Fibroblast of skin of abdomen (primary cell): Measurements from ENCODE around the gene AGBL4.
A peak's percentile ranks its signal among the peaks of the same experiment; 100 is the strongest.
"Not testable (repeated sequence)": the region's sequence is repeated elsewhere in the genome, so short reads cannot be mapped to it uniquely, and the experiment has no call there.

Experiments
- DNase-seq: peaks from one replicate; pipeline ENCODE4 v3.0.0-alpha.2; 2013

Gene AGBL4

DNA sequence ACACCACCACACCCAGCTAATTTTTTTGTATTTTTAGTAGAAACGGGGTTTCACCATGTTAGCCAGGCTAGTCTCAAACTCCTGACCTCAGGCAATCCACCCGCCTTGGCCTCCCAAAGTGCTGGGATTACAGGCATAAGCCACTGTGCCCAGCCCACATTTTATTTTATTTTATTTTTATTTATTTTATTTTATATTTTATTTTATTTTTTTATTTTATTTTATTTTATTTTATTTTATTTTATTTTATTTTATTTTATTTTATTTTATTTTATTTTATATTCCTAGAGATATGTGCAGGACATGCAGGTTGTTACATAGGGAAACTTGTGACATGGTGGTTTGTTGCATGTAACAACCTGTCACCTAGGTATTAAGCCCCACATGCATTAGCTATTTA, 721.4 kb downstream of the AGBL4 start:
- DNase-seq, result not testable (repeated sequence)

DNA sequence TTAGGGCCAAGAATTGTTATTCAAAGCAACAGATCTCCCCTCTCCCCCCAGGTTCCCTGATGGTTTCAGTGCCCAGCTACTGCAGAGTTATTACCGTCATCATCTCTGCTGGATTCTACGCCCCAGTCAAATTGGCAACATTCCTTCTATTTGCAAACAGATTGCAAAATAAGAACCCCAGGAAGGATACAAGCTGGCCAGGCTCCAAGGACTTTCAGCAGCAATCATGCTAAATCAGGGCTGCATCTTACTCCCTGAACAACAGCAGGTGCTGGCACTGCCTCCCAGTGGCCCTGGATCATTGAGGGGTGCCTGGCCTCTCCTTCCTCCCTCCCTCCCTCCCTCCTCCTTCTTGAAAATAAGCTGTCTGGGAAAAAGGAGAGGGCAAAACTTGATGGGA, 725.5 kb downstream of the AGBL4 start:
- peak; percentile 4 for DNase-seq

DNA sequence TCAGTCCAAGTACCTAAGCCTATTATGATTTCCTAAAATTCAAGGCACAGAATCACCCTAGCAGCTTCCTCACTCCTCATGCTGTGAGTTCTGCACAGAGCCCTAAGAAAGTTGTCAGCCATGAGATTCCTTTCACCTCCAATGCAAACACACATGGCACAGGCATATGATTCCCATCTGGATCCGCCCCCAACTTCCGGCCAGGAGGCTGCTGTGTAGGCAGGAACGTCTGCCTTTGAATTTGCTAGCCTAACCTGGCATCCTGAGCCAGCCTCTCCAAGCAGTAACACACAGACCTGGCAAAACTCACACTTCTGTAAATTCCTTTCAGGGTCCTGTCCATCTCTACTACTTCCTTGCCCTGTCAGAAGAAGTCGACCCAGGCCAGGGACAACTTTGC, 726.0 kb downstream of the AGBL4 start:
- no peak for DNase-seq

DNA sequence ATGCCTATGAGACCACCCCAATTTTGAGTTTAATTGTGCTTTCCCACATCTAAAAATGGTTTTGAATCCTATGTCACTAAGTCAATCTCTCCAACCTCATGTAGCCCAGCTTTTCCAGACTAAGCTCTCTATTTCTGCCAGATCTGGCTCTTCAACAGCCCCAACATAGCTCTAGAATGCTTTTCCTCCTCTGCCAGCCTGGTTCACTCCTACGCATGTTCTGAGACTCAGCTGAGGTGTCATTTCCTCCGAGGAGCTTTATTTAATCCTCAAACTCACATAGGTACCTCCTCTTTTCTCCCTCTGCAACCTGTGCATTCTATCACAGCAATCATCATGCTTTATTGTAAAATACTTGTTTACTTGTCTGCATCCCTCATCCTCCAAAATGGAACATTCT, 729.2 kb downstream of the AGBL4 start:
- no peak for DNase-seq

DNA sequence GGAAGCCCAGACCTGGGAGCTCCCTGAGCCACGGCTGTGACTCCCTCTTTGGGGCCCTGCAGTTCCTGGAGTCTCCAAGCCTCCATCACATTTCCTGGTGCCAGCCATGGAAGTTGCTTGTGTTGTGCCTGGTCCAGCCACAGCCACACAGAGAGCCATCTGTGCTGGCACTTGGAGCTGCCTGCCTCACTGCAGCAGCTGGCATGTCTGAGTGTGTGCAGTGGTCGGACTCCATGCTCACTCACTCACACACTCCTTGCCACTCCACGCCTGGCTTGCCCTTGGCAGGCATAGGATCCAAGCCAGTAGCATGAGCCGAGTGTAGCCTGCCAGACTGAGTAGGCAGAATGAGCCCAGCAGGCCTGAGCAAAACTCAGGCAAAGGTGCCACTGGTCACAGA, 730.7 kb downstream of the AGBL4 start:
- DNase-seq, result no peak

DNA sequence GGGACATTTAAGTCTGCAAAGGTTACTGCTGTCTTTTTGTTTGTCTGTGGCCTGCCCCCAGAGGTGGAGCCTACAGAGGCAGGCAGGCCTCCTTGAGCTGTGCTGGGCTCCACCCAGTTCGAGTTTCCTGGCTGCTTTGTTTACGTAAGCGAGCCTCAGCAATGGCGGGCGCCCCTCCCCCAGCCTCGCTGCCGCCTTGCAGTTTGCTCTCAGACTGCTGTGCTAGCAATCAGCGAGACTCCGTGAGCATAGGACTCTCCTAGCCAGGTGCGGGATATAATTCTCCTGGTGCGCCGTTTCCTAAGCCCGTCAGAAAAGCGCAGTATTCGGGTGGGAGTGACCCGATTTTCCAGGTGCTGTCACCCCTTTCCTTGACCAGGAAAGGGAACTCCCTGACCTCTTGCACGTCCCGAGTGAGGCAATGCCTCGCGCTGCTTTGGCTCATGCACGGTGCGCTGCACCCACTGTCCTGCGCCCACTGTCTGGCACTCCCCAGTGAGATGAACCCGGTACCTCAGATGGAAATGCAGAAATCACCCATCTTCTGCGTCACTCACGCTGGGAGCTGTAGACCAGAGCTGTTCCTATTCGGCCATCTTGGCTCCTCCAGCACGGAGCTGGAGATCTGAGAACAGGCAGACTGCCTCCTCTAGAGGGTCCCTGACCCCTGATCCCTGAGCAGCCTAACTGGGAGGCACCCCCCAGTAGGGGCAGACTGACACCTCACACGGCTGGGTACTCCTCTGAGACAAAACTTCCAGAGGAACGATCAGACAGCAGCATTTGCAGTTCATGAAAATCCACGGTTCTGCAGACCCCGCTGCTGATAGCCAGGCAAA, 766.3 kb downstream of the AGBL4 start:
- not testable (repeated sequence) for DNase-seq

DNA sequence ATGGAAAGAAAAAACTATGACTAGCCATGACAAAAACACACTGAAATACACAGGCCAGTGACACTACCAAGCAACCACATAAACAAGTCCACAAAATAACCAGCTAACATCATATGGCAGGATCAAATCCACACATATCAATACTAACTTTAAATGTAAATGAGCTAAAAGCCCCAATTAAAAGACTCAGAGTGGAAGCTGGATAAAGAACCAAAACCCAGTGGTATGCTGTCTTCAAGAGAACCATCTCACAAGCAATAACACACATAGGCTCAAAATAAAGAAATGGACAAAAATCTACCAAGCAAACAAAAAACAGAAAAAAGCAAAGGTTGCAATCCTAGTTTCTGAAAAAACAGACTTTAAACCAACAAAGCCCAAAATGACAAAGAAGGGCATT, 770.8 kb downstream of the AGBL4 start:
- no peak for DNase-seq

DNA sequence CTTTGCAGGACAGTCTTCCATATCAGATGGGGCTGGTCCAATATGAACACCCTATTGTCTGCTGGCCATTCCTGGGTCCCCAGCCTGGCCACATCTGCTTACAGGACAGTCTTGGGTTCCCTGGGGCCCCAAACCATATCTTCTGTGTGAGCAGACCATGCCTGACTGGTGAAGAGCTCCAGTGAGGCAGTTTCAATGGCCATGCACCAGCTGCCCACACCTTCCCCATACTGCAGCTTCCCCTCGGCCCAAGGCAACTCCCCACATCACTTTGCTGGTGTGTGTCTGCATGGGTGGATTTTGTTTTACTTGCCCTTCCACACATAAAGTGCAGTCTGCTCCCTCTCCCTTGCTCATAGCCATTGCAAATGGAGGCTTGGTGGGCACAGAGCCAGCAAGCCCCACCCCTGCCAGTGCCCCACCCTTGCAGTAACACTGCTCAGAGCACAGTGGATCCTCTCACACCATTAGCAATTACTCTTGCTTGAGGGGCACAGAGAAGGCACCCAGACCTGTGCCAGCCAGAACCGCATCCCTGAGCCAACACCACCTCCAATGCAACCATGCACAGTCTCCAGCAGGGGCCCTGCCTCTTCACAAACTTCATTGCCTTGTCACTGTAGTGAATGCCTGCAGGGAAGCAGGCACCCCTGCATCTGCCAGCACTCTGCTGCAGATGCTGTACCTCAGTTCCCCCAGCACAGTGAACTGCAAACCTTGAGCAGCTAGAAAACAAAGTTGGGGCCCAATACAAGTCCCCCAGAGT, 772.6 kb downstream of the AGBL4 start:
- DNase-seq, result no peak

DNA sequence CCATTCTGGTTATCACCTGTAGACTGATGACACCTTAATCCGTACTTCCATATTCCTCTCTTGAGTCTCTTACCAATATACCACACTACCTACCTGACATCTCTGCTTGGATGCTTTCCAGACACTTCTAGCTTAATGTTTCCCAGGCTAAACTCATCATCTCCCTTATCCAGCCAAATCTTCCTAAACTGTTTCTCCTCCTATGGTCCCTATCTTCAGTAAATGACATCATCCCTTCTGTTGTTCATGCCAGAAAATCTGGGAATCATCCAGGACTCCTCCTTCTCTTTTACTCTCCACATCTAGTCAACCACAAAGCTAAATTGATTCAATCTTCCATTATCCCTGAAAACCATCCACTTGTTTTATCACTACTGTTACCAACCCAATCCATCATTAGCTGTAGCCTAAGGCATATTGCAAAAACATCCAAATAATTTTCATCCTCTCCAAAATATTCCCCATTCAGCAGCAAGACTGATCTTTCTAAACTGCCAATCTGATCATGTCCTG, 783.0 kb downstream of the AGBL4 start:
- no peak for DNase-seq

DNA sequence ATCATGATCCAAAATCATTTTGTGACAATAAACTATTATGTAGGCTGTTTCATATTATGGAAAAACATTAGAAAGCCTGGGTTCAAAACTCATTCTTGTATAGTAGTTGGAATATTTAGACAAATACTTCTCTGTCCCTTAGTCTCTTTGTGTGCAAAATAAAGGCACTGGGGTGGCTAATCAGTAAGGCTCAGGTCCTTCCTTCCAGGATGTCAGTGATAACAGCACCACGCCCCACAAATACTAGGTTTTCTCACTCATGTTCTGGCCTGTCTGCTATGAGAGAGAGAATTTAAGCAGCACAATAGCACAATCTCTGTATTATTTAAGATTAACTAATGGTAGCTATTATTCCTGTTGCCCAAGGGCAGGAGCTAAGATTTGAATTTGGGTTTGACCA, 788.8 kb downstream of the AGBL4 start:
- DNase-seq, result no peak

DNA sequence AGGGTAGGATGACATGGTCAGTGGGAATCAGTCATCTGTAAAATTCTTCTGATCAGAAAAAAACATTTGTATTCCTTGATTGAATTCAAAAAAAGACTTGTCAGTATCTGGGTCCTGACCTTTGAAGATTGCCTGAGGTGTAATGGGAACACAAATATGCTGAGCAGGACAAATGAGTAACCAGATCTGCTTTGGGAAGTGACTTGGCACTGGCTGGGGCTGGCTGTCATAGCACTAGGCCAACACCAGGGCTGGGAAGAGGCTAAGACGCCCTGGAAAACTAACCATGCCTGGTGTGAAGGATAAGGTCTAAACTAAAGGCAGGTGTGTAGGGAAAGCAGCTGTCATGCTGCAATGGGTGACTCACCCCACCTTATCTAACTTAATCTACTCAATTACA, 794.2 kb downstream of the AGBL4 start:
- DNase-seq, result no peak

DNA sequence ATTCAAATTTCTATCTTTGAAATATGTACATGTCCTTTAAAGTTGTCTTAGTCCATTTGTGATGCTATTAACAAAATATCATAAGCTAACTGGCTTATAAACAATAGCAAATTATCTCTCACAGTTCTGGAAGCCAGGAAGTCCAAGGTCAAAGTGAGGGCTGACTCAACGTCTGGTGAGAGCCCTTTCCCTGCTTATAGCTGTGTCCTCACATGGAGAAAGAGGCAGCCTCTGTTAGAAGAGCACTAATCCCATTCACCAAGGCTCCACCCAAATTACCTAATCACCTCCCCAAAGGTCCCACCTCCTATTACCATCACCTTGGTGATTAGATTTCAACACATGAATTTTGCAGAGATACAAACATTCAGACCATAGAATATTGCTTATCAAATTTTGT, 797.0 kb downstream of the AGBL4 start:
- DNase-seq, result no peak

DNA sequence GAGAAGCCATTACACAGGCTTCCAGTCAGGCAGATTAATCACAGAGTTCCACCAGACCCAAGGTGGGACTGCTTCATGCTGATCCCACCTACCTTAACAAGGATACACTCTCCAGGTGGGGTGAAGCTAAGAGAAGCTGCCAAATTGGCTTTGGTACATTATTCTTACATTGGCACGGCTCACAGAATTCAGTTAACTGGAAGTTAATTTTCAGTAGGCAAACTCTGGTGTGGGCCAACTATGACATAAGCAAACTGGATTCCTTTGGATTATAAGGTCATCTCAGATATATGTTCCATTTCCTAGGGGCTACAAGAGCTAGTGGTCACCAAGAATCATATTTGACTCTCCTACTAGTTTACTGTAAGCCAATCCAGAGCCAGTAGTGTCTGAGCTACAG, 798.3 kb downstream of the AGBL4 start:
- no peak for DNase-seq

DNA sequence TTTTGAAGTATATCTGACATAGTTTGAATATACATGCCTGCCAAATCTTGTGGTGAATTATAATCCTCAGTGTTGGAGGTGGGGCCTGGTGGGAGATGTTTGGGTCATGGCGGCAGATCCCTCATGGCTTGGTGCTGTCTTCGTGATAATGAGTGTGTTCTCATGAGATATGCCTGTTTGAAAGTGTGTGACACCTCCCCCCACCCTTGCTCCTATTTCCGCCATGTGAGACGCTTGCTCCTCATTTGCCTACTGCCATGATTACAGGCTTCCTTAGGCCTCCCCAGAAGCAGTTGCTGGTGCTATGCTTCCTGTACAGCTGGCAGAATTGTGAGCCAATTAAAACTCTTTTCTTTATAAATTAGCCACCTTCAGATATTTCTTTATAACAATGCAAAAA, 810.5 kb downstream of the AGBL4 start:
- DNase-seq, result no peak

DNA sequence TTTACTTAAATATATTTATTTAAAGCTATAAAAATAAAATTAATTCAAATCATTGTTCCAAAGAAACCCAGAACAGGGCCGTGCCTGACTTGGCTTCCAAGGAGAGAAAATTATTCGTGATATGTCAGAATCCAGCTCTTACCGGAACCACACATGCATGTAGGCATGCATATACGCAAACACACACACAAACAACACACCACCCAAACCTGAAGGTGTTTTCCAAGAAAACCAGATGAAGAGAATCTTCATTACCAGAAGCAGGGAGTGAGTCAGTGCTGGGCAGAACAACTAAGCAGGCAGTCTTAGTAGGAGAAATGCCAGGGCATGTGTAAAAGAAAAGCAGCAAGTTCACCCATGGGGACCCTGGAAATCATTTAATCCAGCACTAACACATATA, 815.0 kb downstream of the AGBL4 start:
- no peak for DNase-seq

DNA sequence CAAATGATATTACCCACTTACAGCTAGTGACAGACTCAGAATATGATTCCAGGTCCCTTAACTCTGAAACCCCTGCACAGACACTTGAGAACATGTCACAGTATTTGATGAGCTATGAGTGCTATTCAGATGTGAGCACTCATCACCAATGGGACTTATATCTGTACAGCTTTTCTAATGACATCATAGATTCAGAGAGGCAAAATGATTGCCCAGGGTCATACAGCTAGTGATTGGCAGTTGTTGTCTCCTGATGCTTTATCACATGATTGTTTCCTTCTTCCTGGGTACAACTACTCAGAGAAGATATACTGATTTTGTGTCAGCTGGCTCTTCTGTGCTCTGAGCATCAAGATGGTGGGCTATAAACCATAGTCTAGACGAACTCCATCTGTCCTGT, 819.0 kb downstream of the AGBL4 start:
- DNase-seq, result no peak

DNA sequence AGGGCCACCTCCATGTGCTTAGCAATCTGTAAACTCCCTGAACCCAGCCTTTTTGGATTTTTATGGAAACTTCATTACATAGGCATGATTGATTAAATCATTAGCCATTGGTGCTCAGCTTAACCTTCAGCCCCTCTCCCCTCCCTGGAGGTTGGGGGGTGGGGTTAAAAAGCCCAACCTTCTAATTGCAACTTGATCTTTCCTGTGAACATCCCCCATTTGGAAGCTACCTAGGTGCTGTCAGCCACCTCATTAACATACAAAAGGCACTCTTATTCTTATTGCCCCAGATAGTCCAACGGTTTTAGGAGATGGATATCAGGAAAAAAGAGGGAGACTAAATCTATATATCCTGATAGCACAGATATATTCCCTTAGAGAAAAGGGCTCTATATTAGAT, 823.0 kb downstream of the AGBL4 start:
- DNase-seq, result no peak

DNA sequence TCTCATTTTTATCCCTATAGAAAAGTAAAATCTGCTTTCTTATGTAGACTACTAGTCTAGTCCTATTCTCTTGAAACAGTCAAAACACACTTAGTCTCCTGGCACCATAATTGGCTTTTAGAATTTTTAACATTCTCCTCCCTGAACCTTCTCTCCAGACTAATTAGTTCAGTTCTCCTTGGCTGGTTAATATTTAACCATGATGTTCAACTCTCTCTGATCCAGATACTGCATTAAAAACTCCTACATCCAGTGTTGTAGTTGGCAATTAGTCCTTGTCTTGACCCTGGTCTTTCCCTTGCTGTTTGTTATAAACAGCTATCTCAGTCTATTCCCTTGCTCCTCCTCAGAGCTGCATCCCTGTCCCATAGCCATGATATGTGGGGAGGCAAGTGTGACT, 824.2 kb downstream of the AGBL4 start:
- no peak for DNase-seq

DNA sequence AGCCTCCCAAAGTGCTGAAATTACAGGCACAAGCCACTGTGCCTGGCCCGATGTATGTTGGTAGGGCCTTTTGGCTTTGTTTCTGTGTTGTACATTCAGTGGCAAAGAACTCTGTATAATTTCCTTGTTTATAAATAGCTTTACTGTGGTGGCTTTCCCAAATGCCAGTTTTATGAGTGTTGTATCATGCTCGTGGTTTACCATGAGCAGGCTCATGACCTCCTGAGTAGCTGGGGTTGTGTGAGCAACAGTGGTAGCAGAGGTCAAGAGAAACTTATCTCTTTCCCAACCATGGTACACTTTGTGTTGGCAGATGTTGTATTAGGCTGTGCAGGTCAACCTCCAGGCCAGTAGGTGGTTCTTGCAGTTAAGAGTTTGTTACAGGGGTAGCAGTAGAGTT, 826.7 kb downstream of the AGBL4 start:
- DNase-seq, result peak; percentile 14

DNA sequence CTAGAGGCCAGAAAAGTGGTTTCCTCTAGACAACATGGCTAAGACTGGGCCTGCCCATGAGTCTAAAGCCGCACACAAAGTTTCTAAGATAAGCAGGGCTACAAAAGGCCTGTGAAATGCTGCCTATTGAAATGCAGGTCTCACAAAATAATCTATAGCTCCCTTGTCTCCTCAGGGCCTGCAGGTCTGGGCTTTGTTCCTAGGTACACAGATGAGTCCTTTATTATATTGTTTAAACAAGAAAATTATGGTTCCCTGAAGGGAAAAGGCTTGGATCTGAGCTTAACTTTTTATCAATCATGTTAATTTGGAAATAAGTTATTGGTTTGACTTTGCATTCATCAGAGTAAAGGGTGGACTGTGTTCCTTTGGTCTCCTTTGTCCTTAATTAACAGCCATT, 833.6 kb downstream of the AGBL4 start:
- no peak for DNase-seq

DNA sequence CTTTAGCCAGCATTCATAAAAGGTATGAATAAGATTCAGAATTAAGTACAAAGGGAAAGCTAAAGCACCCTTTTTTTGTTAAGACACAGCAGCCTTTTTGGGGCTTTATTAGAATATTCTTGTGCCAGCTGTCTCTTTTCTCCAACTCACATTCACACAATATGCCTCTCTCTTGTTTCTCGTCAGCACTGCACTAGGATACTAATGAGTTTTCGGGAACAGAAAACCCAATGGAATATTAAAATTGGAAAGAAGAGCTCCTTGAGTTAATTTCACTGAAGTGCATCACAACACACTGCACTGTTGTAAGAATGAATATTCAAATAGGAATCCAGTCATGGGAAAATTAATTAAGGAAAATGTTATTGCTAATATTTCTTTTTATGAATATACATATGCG, 836.7 kb downstream of the AGBL4 start:
- no peak for DNase-seq

DNA sequence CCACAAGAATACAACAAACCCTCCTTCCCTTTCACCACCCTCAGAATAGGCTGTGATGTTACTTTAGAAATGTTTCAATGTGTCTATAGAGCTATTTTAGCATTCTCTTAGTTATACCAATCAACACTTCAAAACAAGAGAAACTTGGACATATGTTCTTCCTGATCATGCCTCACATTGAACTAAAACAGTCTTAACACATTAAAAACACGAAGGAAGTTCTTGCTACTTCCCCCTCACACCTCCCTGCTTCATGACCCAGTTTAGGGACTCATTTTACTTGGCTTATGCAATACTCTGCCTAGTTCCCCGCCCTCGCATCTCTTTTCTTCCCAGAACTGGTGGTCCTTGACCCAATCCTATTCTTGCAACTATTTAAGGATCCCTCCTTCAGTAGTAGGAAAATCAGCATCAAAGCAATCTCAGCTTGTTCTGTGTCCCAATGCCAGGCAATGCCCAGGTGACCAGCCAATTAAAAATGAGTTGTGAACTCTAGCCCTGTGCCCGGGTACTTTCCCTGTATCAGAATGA, 838.2 kb downstream of the AGBL4 start:
- DNase-seq, result no peak

DNA sequence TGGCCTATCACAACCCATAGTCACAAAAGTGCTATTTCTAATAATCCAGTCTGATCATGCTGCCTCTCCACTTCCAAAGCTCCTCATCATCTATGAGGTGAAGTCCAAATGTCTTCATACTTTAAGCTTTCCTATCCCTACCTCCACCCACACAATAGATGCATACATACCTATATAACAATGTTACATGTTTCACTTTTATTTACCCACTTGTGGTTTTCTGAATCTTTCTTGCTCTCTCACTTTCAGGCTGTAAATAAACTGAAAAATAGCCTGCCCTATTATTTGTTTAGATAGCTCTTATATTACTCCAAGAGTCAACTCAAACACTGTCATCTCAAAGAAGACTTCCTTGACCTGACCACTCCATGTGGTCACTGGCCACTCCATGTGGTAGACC, 840.3 kb downstream of the AGBL4 start:
- DNase-seq, result no peak

DNA sequence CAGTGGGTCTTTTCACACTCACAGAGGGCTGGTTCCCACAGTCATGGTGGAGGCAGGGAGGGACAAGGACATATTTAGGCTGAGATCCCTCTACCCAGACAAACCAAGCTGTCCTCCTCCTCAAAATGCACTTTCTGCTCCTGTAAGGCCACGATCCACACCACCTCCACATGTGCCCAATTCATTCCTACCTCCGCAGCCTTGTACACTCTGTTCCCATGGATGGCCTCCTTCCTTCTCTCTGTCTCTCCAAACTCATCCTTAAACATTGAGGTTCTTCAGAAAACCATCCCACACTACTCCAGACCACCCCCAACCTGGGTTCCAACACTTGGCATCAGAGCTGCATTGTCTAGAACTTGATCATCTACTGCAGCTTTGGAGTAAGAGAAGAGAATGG, 842.7 kb downstream of the AGBL4 start:
- DNase-seq, result no peak
